Psoas muscle (tissue), 8 donors: ENCODE results near the gene ITPR2. TPM values are rescaled to one million over a fixed set of nuclear protein-coding genes. Genes with fewer than 3 reads are reported as not detected.

ENCODE experiments used
- ATAC-seq, 4 donors: fragments of 200-7000 bp; cut with Tn5 transposase; one replicate each; pipeline ENCODE4 v1.9.1; 2020; ENCODE audit warnings: moderate library complexity in 3 of 4, mild to moderate bottlenecking in 2 of 4
- DNase-seq, 2 donors: peaks; one replicate each; pipeline ENCODE4 v3.0.0-alpha.2; 2020
- H3K27ac ChIP-seq: fragments of 200-600 bp; one replicate; pipeline ENCODE4 v1.8.0; 2022
- H3K27me3 ChIP-seq, 3 donors: fragments of 200-600 bp in 1 of 3; one replicate each; pipeline versions ENCODE4 v1.6.1 to v1.8.0; 2013 to 2022; ENCODE audit warnings: low read length in 2 of 3, mild to moderate bottlenecking in 2 of 3, moderate library complexity in 1 of 3; ENCODE audit not compliant: insufficient read depth in 3 of 3
- H3K36me3 ChIP-seq, 2 donors: fragments of 200-600 bp in 1 of 2; one replicate each; pipeline versions ENCODE4 v1.6.1 to v1.8.0; 2013 to 2022; ENCODE audit warnings: low read depth in 1 of 2, mild to moderate bottlenecking in 1 of 2, moderate library complexity in 1 of 2; ENCODE audit not compliant: insufficient read depth in 1 of 2
- H3K4me1 ChIP-seq: fragments of 200-600 bp; one replicate; pipeline ENCODE4 v1.8.0; 2022
- H3K4me3 ChIP-seq: fragments of 200-600 bp; one replicate; pipeline ENCODE4 v1.8.0; 2022; ENCODE audit warnings: mild to moderate bottlenecking
- H3K9me3 ChIP-seq: fragments of 200-600 bp; one replicate; pipeline ENCODE4 v1.8.0; 2022
- CTCF ChIP-seq: fragments of 200-600 bp; IDR thresholded peaks from one replicate; pipeline ENCODE4 v1.8.0; 2022; ENCODE audit warnings: antibody characterized with exemption
- WGBS, 3 donors: extraction: QIAGEN DNeasy Blood & Tissue Kit; methylation state at CpG; one replicate each; pipeline versions ENCODE4 v1.1.6 to v1.1.7; 2013; 5-methylcytosine and 5-hydroxymethylcytosine counted together
- intact Hi-C, 2 donors: fragments of 100-400 bp; cut with DNase I; formaldehyde crosslinking; loops; one replicate each; pipeline versions ENCODE4 v1.11.0 to v1.14.2; 2022
- polyA plus RNA-seq, 3 donors: library from polyadenylated mRNA; stranded (reverse); fragments of 200-250 nt; gene quantifications; one replicate each; pipeline ENCODE4 v1.2.3, GENCODE V29; 2013
- total RNA-seq, 4 donors: library from RNA; stranded (reverse); fragmentation: NEBNext Ultra II Directional in 2 of 4; extraction: Animal tissue kit (Norgen Biotek cat#: 25700) in 2 of 4; gene quantifications; one replicate each; pipeline versions ENCODE4 v1.2.1 to v1.2.4, GENCODE V29; 2021 to 2023
- donor health status: healthy with polysubstance abuse.
- donor health status: DM: no; HTN: no; CAD: no; lungs with moderate emphysema.
- donor health status: Bipolar disorder and iron deficiency.
- donor health status: healthy.
- donor health status: DM: yes; HTN: yes; CAD: no.
- donor health status: DM: no; HTN: no; CAD: no.
- donor health status: DM: no; HTN: no; CAD: no.
- donor health status: DM: yes; HTN: yes; CAD: no.

ITPR2 gene
- total and polyA plus RNA-seq, 7 donors: 0.86 to 10.3 (median 6.1) TPM

DNA sequence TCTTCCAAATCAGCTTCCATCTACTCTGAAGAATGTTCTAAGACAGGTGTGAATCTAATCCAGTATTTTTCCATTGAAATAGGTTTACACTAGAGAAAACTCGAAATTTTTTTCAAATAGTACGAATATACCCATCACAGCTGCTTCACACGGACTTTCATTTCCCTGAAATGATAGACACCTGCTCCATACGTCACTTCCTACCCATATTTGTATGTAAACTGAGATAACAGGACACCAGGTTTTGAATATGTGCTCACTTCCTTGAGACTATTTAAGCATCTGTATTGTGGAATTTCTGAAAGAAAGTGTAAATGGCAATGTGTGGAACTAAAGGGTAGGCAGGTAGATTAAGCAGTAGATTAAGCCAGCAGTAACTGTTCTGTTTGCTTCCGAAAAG lies 13.4 kb upstream of the ITPR2 start:
- no peaks in the 10 kb centered on the region for H3K4me1 ChIP-seq
- H3K9me3 ChIP-seq: no peaks in the 10 kb centered on the region
- ATAC-seq (no peak), DNase-seq (no peak)
- TF ChIP-seq CTCF: no peak
- H3K36me3 ChIP-seq: no peaks in the 10 kb centered on the region
- H3K27ac ChIP-seq: no peak overlapping the region
- intact Hi-C loops: no loop called here
- no peaks in the 10 kb centered on the region for H3K27me3 ChIP-seq
- no peak overlapping the region for H3K4me3 ChIP-seq
- WGBS, 3 donors: 69 to 72% (median 70%) methylated on average over 5 of the region's 5 CpGs

DNA sequence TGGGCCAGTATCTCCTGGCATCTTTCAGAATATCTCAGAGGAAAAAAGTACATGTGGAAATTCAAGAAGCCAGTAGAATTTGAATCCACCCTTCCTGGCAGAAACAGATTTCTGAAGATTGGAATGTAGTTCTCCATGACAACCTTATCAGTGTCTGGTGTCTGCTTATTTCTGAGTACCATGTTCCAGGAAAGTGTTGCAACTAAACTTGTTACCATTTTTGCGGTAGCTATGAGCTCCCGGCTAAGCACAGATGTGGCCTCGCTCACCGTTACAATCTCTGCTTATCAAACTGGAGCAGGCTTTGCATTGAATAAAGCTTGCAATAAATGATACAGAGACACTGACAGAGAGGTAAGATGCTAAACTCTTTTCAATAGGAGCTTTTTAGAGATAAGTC lies 13.0 kb upstream of the ITPR2 start:
- no peak for DNase-seq
- no peak overlapping the region for H3K4me3 ChIP-seq
- peak in 1 of 4 donors; percentile 42 for ATAC-seq
- no peaks in the 10 kb centered on the region for H3K27me3 ChIP-seq
- 52 to 60% (median 53%) methylated on average over 4 of the region's 4 CpGs for WGBS, 3 donors
- TF ChIP-seq CTCF: no peak
- H3K27ac ChIP-seq: no peak overlapping the region
- H3K9me3 ChIP-seq: no peaks in the 10 kb centered on the region
- H3K36me3 ChIP-seq: no peaks in the 10 kb centered on the region
- H3K4me1 ChIP-seq: no peaks in the 10 kb centered on the region
- intact Hi-C loops: no loop called here

DNA sequence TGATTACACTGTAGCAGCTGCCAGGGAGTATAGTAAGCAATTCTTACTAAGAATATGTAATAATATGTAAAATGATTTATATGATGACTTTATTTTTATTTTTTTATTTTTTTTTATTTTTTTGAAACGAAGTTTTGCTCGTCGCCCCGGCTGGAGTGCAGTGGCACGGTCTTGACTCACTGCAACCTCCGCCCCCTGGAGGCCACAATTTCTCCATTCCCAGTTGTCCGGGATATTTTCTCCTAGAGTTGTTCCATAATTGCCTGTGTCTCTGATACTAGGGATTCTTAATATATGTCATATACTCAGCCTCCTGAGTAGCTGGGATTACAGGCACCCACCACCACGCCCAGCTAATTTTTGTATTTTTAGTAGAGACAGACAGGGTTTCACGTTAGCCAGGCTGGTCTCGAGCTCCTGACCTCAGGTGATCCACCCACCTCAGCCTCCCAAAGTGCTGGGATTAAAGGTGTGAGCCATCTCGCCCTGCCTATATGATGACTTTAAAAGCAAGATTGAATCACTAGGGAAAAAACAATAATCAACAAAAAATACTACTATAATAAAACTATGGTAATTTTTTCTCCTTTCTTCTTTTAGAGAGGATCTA lies 12.2 kb upstream of the ITPR2 start:
- no peaks in the 10 kb centered on the region for H3K9me3 ChIP-seq
- peak; percentile 74 for TF ChIP-seq CTCF
- H3K4me3 ChIP-seq: no peak overlapping the region
- intact Hi-C loops: no loop called here
- H3K4me1 ChIP-seq: no peaks in the 10 kb centered on the region
- ATAC-seq (peak in 3 of 4 donors; percentile 58 to 88 (median 68)), DNase-seq (peak; percentile 56 to 71)
- 30 to 40% (median 36%) methylated on average over 11 of the region's 11 CpGs for WGBS, 3 donors
- no peak overlapping the region for H3K27ac ChIP-seq
- no peaks in the 10 kb centered on the region for H3K36me3 ChIP-seq
- no peaks in the 10 kb centered on the region for H3K27me3 ChIP-seq

DNA sequence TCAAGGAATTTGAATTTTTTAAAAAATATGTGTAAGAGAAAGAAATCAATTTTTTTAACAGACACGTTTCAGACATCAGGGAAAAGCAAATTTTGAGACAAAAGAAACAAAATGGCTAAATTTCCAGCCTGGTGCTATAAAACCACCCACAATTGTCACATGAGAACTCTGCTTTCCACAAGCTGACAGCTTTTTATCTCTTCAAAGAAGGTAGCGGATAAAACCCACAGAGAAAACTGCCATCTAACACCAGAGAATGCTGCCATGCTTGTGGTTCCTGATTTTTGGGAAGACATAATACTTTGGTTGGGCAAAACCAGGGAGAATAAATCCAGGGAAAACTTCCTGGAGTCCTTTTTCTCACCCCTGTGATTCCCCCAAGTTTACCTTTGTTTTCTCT lies 10.3 kb upstream of the ITPR2 start:
- DNase-seq (no peak), ATAC-seq (no peak)
- Histone ChIP-seq H3K27ac (no peak overlapping the region), H3K27me3 (no peaks in the 10 kb centered on the region), H3K36me3 (no peaks in the 10 kb centered on the region), H3K4me1 (no peaks in the 10 kb centered on the region), H3K4me3 (no peak overlapping the region), H3K9me3 (no peaks in the 10 kb centered on the region)
- intact Hi-C loops: no loop called here
- WGBS, 3 donors: 84 to 93% (median 90%) methylated on average over 2 of the region's 2 CpGs
- TF ChIP-seq CTCF: no peak

- DNase-seq (no peak), ATAC-seq (no peak)
- TF ChIP-seq CTCF: no peak
- no peak overlapping the region for H3K4me3 ChIP-seq
- 82 to 86% (median 83%) methylated on average over 5 of the region's 5 CpGs for WGBS, 3 donors
- H3K27me3 ChIP-seq: no peaks in the 10 kb centered on the region
- H3K4me1 ChIP-seq: no peaks in the 10 kb centered on the region
- no peaks in the 10 kb centered on the region for H3K36me3 ChIP-seq
- intact Hi-C loops: no loop called here
- no peak overlapping the region for H3K27ac ChIP-seq
- no peaks in the 10 kb centered on the region for H3K9me3 ChIP-seq
These were observed 8.1 kb upstream of the ITPR2 start for GRCh38 chr12:26841085-26841484.
